ENCODE data around the gene ABCC2.
A peak's percentile ranks its signal among the peaks of the same experiment; 100 is the strongest.
"Not testable (repeated sequence)": the region's sequence is repeated elsewhere in the genome, so short reads cannot be mapped to it uniquely, and the experiment has no call there.

Gene ABCC2

GRCh38 chr10:99835947-99836346, 53.5 kb downstream of the ABCC2 start:
- TF ChIP-seq CTCF (IDR thresholded peaks at IDR 0.05; ENCODE audit: extremely low read depth, insufficient read depth, missing control alignments): no peak
- no peak for DNase-seq (ENCODE audit: low spot score)
- in situ Hi-C loops (cut with MboI; ENCODE audit: low pct_unique_long_range_greater_than_20kb, low sequenced_read_pairs, unreplicated experiment): no loop called here

GRCh38 chr10:99836711-99837110, 54.3 kb downstream of the ABCC2 start:
- DNase-seq (ENCODE audit: low spot score): no peak
- no peak for TF ChIP-seq CTCF (IDR thresholded peaks at IDR 0.05; ENCODE audit: extremely low read depth, insufficient read depth, missing control alignments)
- in situ Hi-C loops (cut with MboI; ENCODE audit: low pct_unique_long_range_greater_than_20kb, low sequenced_read_pairs, unreplicated experiment): no loop called here

GRCh38 chr10:99840859-99841258, 58.4 kb downstream of the ABCC2 start:
- not testable (repeated sequence) for DNase-seq (ENCODE audit: low spot score)
- in situ Hi-C loops (cut with MboI; ENCODE audit: low pct_unique_long_range_greater_than_20kb, low sequenced_read_pairs, unreplicated experiment): loop anchor here (10.0 kb wide), 1 partner anchor 204 kb away; no protein-coding TSS in a partner anchor

GRCh38 chr10:99841746-99842145, 59.3 kb downstream of the ABCC2 start:
- in situ Hi-C loops (cut with MboI; ENCODE audit: low pct_unique_long_range_greater_than_20kb, low sequenced_read_pairs, unreplicated experiment): loop anchor here (10.0 kb wide), 1 partner anchor 203 kb away; no protein-coding TSS in a partner anchor
- no peak for TF ChIP-seq CTCF (IDR thresholded peaks at IDR 0.05; ENCODE audit: extremely low read depth, insufficient read depth, missing control alignments)
- no peak for DNase-seq (ENCODE audit: low spot score)

GRCh38 chr10:99843310-99843709, 60.9 kb downstream of the ABCC2 start:
- in situ Hi-C loops (cut with MboI; ENCODE audit: low pct_unique_long_range_greater_than_20kb, low sequenced_read_pairs, unreplicated experiment): loop anchor here (10.0 kb wide), 1 partner anchor 201 kb away; no protein-coding TSS in a partner anchor
- DNase-seq (ENCODE audit: low spot score): no peak
- TF ChIP-seq CTCF (IDR thresholded peaks at IDR 0.05; ENCODE audit: extremely low read depth, insufficient read depth, missing control alignments): no peak

- in situ Hi-C loops (cut with MboI; ENCODE audit: low pct_unique_long_range_greater_than_20kb, low sequenced_read_pairs, unreplicated experiment): loop anchor here (10.0 kb wide), 1 partner anchor 200 kb away; no protein-coding TSS in a partner anchor
- no peak for DNase-seq (ENCODE audit: low spot score)
- no peak for TF ChIP-seq CTCF (IDR thresholded peaks at IDR 0.05; ENCODE audit: extremely low read depth, insufficient read depth, missing control alignments)
Observed at GRCh38 chr10:99844433-99844955, 62.1 kb downstream of the ABCC2 start.

GRCh38 chr10:99845837-99846382, 63.5 kb downstream of the ABCC2 start:
- TF ChIP-seq CTCF (IDR thresholded peaks at IDR 0.05; ENCODE audit: extremely low read depth, insufficient read depth, missing control alignments): peak; percentile 92
- in situ Hi-C loops (cut with MboI; ENCODE audit: low pct_unique_long_range_greater_than_20kb, low sequenced_read_pairs, unreplicated experiment): loop anchor here (10.0 kb wide), 1 partner anchor 199 kb away; no protein-coding TSS in a partner anchor
- peak; percentile 68 for DNase-seq (ENCODE audit: low spot score)

Data from GM13977 (cell line).